AG09309 (cell line): ENCODE data around the gene DMC1.

ENCODE experiments used
- DNase-seq: peaks from one replicate; pipeline ENCODE4 v3.0.0-alpha.2; 2010; ENCODE audit warnings: low read depth
- H3K4me3 ChIP-seq: 2 replicates; pipeline ENCODE4 v1.5.1; 2011; ENCODE audit warnings: mild to moderate bottlenecking, low read depth, low read length, moderate library complexity; ENCODE audit not compliant: control insufficient read depth
- CTCF ChIP-seq: IDR thresholded peaks from 2 replicates; pipeline ENCODE4 v1.5.1; 2011; ENCODE audit warnings: mild to moderate bottlenecking, low read depth, low read length, inconsistent platforms; ENCODE audit not compliant: insufficient read depth, control insufficient read depth; ENCODE audit errors: missing control alignments

Gene DMC1

GRCh38 chr22:38540701-38541100 is 29.3 kb downstream of the DMC1 start:
- no peak for DNase-seq
- no peak for TF ChIP-seq CTCF

GRCh38 chr22:38531251-38531938 is 38.6 kb downstream of the DMC1 start:
- no peak for DNase-seq
- H3K4me3 ChIP-seq = no peak overlapping the region
- no peak for TF ChIP-seq CTCF

More at GRCh38 chr22:38540701-38541100, 29.3 kb downstream of the DMC1 start:
- H3K4me3 ChIP-seq = no peak overlapping the region

GRCh38 chr22:38524429-38524828 is 45.6 kb downstream of the DMC1 start:
- no peak for DNase-seq
- no peak for TF ChIP-seq CTCF

GRCh38 chr22:38523479-38523878 is 46.5 kb downstream of the DMC1 start:
- H3K4me3 ChIP-seq = no peak overlapping the region
- TF ChIP-seq CTCF = no peak
- DNase-seq = no peak

More at GRCh38 chr22:38524429-38524828, 45.6 kb downstream of the DMC1 start:
- H3K4me3 ChIP-seq = no peak overlapping the region

GRCh38 chr22:38523029-38523428 is 47.0 kb downstream of the DMC1 start:
- TF ChIP-seq CTCF = no peak

GRCh38 chr22:38519453-38520250 is 50.3 kb downstream of the DMC1 start:
- no peak for TF ChIP-seq CTCF
- DNase-seq = no peak
- H3K4me3 ChIP-seq = no peak overlapping the region

More at GRCh38 chr22:38523029-38523428, 47.0 kb downstream of the DMC1 start:
- no peak overlapping the region for H3K4me3 ChIP-seq
- DNase-seq = no peak
